Activated CD4-positive, alpha-beta T cell treated with anti-CD3 and anti-CD28 coated beads, Interleukin-2, amount 10 ng/mL, durations not matched to agents 7 days and 5 days (primary cell): ENCODE data around the gene TXNDC2. TPM values are rescaled to one million over a fixed set of nuclear protein-coding genes. Genes with fewer than 3 reads are reported as not detected.

Experiments
- CTCF ChIA-PET: fragments of 350-600 bp; sonication (Branson Sonifier 250); formaldehyde crosslinking; loops from one replicate; lab custom pipeline; 2021; ENCODE audit warnings: antibody characterized with exemption; lab: Charles Lee
- POLR2A ChIA-PET: fragments of 350-600 bp; sonication (Branson Sonifier 250); formaldehyde crosslinking; loops from one replicate; lab custom pipeline; 2021; ENCODE audit warnings: antibody characterized with exemption; lab: Charles Lee
- DNase-seq: peaks from one replicate; pipeline ENCODE4 v3.0.0-alpha.2; 2020
- H3K27ac Mint-ChIP-seq: one replicate; pipeline ENCODE4 v1.8.0; 2021; ENCODE audit warnings: mild to moderate bottlenecking, moderate library complexity, mixed read lengths
- H3K27me3 Mint-ChIP-seq: one replicate; pipeline ENCODE4 v1.8.0; 2021; ENCODE audit warnings: mixed read lengths
- H3K36me3 Mint-ChIP-seq: one replicate; pipeline ENCODE4 v1.8.0; 2021; ENCODE audit warnings: low read depth, mixed read lengths
- H3K4me1 Mint-ChIP-seq: one replicate; pipeline ENCODE4 v1.8.0; 2021; ENCODE audit warnings: mixed read lengths
- H3K4me3 Mint-ChIP-seq: one replicate; pipeline ENCODE4 v1.8.0; 2021; ENCODE audit warnings: mild to moderate bottlenecking, moderate library complexity, mixed read lengths
- H3K9me3 Mint-ChIP-seq: one replicate; pipeline ENCODE4 v1.8.0; 2021; ENCODE audit warnings: mixed read lengths
- total RNA-seq, 2 experiments: library from RNA; stranded (reverse); gene quantifications; one replicate each; pipeline ENCODE4 v1.2.3, GENCODE V29; 2021

The TXNDC2 gene
- total RNA-seq, result not detected

DNA sequence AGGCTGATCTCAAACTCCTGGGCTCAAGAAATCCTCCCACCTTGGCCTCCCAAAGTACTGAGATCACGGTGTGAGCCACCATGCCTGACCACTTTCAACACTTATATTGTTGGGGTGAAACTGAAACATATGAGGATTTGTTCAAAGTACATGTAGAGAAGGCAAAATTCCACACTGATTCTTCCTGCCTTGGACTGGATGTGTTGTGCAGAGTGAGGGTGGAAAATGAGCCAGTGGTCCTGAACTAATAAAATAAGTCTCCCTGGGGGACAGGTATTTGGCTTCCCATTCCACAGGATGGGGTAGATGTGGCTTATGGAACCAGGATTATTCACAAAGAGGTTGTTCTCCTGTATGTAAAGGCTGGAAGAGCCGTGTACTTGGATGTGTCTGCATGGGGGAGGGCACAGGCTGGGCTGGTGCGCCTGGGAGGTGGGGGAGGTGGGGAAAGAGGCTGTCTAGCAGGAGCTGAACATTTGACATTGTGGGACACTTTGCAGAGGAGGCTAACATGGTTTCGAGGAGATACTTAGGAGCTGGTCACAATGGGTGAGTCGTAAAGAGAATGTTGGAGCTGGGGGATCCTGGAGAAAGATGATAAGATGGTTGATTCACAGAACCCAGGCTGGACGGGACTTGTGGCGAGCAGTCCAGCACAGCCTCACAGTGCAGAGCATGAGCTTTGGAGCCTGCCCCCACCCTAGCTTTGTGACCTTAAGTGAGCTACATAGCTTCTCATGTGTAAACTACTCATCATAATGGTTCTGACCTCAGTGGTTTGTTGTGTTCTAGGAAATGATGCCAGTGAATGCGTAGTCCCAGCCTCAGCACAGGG is at the start of gene TXNDC2:
Gene TXNDC2, plus strand, starts transcription at position 804 of the 835 bp plus-strand sequence. CDS start 708 bp downstream, outside the sequence.
- H3K4me1 Mint-ChIP-seq, result no peaks in the 10 kb centered on the region
- no peak within 1 kb of the TSS for H3K4me3 Mint-ChIP-seq
- POLR2A ChIA-PET, result interaction anchor here (0.6 kb wide), 1 partner anchor 28 kb away, joined by 3 read pairs; no protein-coding TSS in a partner anchor
- no peak within 1 kb of the TSS for H3K27ac Mint-ChIP-seq
- CTCF ChIA-PET, result interaction anchor here (0.6 to 1.0 kb wide), 4 partner anchors 9 to 27 kb away, joined by 3 to 5 read pairs (median 3); no protein-coding TSS in a partner anchor
- no peak for DNase-seq
- no peaks in the 10 kb centered on the region for H3K27me3 Mint-ChIP-seq
- no peaks in the 10 kb centered on the region for H3K36me3 Mint-ChIP-seq
- H3K9me3 Mint-ChIP-seq, result no peaks in the 10 kb centered on the region

DNA sequence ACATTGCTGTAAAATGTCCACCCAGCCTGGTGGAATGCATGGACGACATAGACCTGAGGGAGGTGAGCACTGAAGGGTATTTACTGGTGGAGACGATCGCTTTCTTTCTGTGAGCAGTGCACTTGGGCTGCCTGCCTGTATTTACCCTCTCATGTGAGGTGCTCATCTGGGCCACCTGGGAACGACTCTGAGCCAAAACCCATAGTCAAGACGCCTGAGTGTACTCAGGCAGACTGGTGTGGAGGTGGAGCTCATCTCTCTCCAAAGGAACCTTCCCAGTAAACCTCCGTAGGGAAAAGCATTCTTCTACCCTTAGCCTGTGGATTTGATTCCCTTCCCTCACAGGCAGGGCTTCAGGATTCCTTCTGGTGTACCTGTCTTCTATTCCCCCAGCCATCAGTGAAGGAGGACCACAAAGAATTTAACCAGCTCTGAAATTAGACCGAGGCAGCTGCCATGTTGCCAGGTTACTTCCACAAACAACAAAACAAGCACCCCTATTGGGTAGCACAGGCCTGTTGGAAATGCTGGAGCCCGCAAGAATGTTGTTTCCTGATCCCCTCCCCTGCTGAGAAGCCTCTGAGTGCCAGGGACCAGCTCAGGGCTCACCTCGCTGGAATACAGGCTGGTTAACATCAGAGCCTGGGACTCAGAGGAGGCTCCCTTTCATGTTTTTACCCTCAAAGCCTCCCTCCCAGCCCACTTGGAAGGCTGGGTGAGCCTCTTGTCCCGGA is 47.5 kb upstream of the TXNDC2 start:
- no peaks in the 10 kb centered on the region for H3K27me3 Mint-ChIP-seq
- H3K36me3 Mint-ChIP-seq, result no peaks in the 10 kb centered on the region
- no peaks in the 10 kb centered on the region for H3K9me3 Mint-ChIP-seq
- H3K4me1 Mint-ChIP-seq, result no peaks in the 10 kb centered on the region
- POLR2A ChIA-PET, result no interaction called here
- DNase-seq, result no peak
- H3K4me3 Mint-ChIP-seq, result no peak overlapping the region
- H3K27ac Mint-ChIP-seq, result no peak overlapping the region
- CTCF ChIA-PET, result no interaction called here

DNA sequence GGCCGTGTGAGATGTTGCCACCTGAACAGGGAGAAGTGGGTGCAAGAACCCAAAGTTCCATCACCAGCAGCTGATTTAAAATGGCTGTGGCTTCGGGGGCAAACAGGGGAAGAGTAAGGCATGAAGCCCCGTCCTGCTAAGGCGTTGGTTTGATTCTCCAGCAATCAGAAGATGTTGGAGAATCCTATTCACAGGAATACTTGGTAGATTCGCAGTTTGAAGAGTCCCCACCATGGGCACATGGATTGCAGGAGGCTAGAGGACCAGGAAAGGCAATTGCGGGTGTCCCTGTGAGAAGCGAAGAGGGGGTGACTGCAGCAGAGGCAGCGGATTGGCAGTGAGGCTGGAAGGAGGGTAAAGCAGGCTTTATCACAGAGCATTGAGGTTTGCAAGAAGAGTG is 46.6 kb upstream of the TXNDC2 start:
- Mint-ChIP-seq H3K4me3 (no peak overlapping the region), H3K9me3 (no peaks in the 10 kb centered on the region), H3K36me3 (no peaks in the 10 kb centered on the region), H3K27me3 (no peaks in the 10 kb centered on the region), H3K4me1 (no peaks in the 10 kb centered on the region), H3K27ac (no peak overlapping the region)
- CTCF ChIA-PET, result no interaction called here
- POLR2A ChIA-PET, result no interaction called here
- DNase-seq, result no peak

- no peak for DNase-seq
- Mint-ChIP-seq H3K4me3 (no peak overlapping the region), H3K36me3 (no peaks in the 10 kb centered on the region), H3K27ac (no peak overlapping the region), H3K27me3 (no peaks in the 10 kb centered on the region), H3K4me1 (no peaks in the 10 kb centered on the region), H3K9me3 (no peaks in the 10 kb centered on the region)
- ChIA-PET CTCF (no interaction called here), POLR2A (no interaction called here)
These were observed 45.9 kb upstream of the TXNDC2 start for GRCh38 chr18:9839853-9840252.

- no peaks in the 10 kb centered on the region for H3K4me1 Mint-ChIP-seq
- H3K27ac Mint-ChIP-seq, result no peak overlapping the region
- H3K27me3 Mint-ChIP-seq, result no peaks in the 10 kb centered on the region
- ChIA-PET POLR2A (no interaction called here), CTCF (no interaction called here)
- DNase-seq, result no peak
- H3K9me3 Mint-ChIP-seq, result no peaks in the 10 kb centered on the region
- H3K36me3 Mint-ChIP-seq, result no peaks in the 10 kb centered on the region
- H3K4me3 Mint-ChIP-seq, result no peak overlapping the region
These were observed 44.0 kb upstream of the TXNDC2 start for GRCh38 chr18:9841752-9842151.

- Mint-ChIP-seq H3K27me3 (no peaks in the 10 kb centered on the region), H3K4me3 (no peak overlapping the region), H3K36me3 (no peaks in the 10 kb centered on the region), H3K9me3 (no peaks in the 10 kb centered on the region), H3K4me1 (no peaks in the 10 kb centered on the region), H3K27ac (no peak overlapping the region)
- no peak for DNase-seq
- ChIA-PET CTCF (no interaction called here), POLR2A (no interaction called here)
These were observed 43.3 kb upstream of the TXNDC2 start for GRCh38 chr18:9842448-9842847.

DNA sequence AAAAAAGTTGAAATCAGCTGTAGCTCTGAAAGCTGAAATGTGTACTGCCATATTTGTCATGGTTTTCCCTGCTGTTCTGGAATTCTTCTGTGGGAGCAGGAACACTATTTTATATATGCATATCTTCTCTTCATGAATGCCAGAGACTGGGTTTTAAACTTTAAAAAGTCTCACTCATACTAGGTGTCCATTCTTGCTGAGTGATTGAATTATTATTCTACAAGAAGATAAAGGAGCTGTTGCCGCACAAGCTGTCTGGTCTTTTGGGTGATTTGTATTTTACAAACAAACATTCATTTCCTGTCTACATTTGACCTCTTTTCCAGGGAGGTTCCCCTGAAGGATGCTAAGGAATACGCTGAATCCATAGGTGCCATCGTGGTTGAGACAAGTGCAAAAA is 40.5 kb upstream of the TXNDC2 start:
- CTCF ChIA-PET, result interaction anchor here (1.0 kb wide), 1 partner anchor 13 kb away, joined by 3 read pairs; no protein-coding TSS in a partner anchor

GRCh38 chr18:9846162-9846925 is 39.4 kb upstream of the TXNDC2 start:
- H3K4me3 Mint-ChIP-seq, result no peak overlapping the region
- peaks cover 22% of the 10 kb centered on the region for H3K27me3 Mint-ChIP-seq
- ChIA-PET CTCF (no interaction called here), POLR2A (no interaction called here)
- DNase-seq, result no peak
- H3K4me1 Mint-ChIP-seq, result no peaks in the 10 kb centered on the region
- H3K27ac Mint-ChIP-seq, result no peak overlapping the region
- H3K9me3 Mint-ChIP-seq, result no peaks in the 10 kb centered on the region
- no peaks in the 10 kb centered on the region for H3K36me3 Mint-ChIP-seq

More for the DNA sequence above, 40.5 kb upstream of the TXNDC2 start:
- peaks cover 22% of the 10 kb centered on the region for H3K27me3 Mint-ChIP-seq
- POLR2A ChIA-PET, result no interaction called here
- H3K36me3 Mint-ChIP-seq, result no peaks in the 10 kb centered on the region
- no peak for DNase-seq
- H3K27ac Mint-ChIP-seq, result no peak overlapping the region
- H3K9me3 Mint-ChIP-seq, result no peaks in the 10 kb centered on the region
- H3K4me3 Mint-ChIP-seq, result no peak overlapping the region
- no peaks in the 10 kb centered on the region for H3K4me1 Mint-ChIP-seq

DNA sequence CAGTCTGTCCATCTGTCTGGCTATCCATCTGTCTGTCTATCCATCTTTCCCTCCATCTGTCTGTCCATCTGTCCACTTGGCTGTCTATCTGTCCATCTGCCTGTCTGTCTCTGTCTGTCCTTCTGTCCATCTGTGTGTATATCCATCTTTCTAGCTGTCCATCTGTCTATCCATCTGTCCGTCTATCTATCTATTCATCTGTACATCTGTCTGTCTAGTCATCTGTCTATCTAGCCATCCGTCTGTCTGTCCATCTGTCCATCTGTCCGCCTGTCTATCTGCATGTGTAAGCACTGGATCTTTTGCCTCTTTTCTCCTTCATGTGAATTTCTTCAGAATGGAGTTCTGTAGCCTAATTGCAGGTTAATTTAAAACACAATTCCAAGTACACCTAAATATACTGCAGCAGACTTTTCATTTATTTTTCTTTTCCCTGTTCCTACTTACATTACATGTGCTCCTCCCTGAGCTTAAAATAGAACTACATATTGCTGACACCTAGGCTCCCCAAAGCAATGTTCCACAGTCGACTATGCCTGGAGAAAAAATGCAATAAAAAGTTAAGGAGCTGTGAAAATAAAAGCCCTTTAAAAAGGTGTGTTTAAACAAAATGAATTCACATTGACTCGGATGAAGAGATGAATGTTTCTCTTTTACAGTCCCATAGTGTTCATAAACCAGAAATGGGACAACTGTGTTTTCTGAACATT is 37.4 kb upstream of the TXNDC2 start:
- H3K36me3 Mint-ChIP-seq, result no peaks in the 10 kb centered on the region
- POLR2A ChIA-PET, result no interaction called here
- H3K4me3 Mint-ChIP-seq, result no peak overlapping the region
- DNase-seq, result no peak
- H3K27me3 Mint-ChIP-seq, result peaks cover 23% of the 10 kb centered on the region
- H3K9me3 Mint-ChIP-seq, result no peaks in the 10 kb centered on the region
- no peak overlapping the region for H3K27ac Mint-ChIP-seq
- no peaks in the 10 kb centered on the region for H3K4me1 Mint-ChIP-seq
- CTCF ChIA-PET, result interaction anchor here (0.6 to 1.2 kb wide), 2 partner anchors 13 to 67 kb away, joined by 4 to 6 read pairs; no protein-coding TSS in a partner anchor

- peaks cover 24% of the 10 kb centered on the region for H3K27me3 Mint-ChIP-seq
- ChIA-PET POLR2A (no interaction called here), CTCF (no interaction called here)
- no peak overlapping the region for H3K4me3 Mint-ChIP-seq
- H3K36me3 Mint-ChIP-seq, result no peaks in the 10 kb centered on the region
- H3K27ac Mint-ChIP-seq, result no peak overlapping the region
- no peaks in the 10 kb centered on the region for H3K9me3 Mint-ChIP-seq
- DNase-seq, result no peak
- no peaks in the 10 kb centered on the region for H3K4me1 Mint-ChIP-seq
These were observed 36.1 kb upstream of the TXNDC2 start for GRCh38 chr18:9849407-9850283.

GRCh38 chr18:9850309-9850708 is 35.5 kb upstream of the TXNDC2 start:
- DNase-seq, result no peak
- Mint-ChIP-seq H3K27ac (no peak overlapping the region), H3K4me1 (no peaks in the 10 kb centered on the region), H3K9me3 (no peaks in the 10 kb centered on the region), H3K27me3 (peaks cover 24% of the 10 kb centered on the region), H3K36me3 (no peaks in the 10 kb centered on the region), H3K4me3 (no peak overlapping the region)
- ChIA-PET POLR2A (no interaction called here), CTCF (no interaction called here)
